HG02623 (cell line): ENCODE measurements around the gene CELA2B.

Experiments used
- ATAC-seq: cut with Tn5 transposase; IDR thresholded peaks from one replicate; pipeline ENCODE4 v1.9.1; 2021; ENCODE audit warnings: moderate library complexity; ENCODE audit not compliant: unreplicated experiment

The CELA2B gene

GRCh38 chr1:15524021-15524282 is 48.0 kb downstream of the CELA2B start, which contains the start of gene CASP9:
CASP9 (minus strand) TSS chr1:15524215; CDS start chr1:15524200, 15 bp downstream.
- ATAC-seq, result peak; percentile 4

- peak; percentile 37 for ATAC-seq
These were observed 48.6 kb downstream of the CELA2B start for GRCh38 chr1:15524283-15525049.

- peak; percentile 22 for ATAC-seq
These were observed 49.4 kb downstream of the CELA2B start for GRCh38 chr1:15525050-15526020.

GRCh38 chr1:15526021-15526489 is 50.2 kb downstream of the CELA2B start:
- no peak for ATAC-seq

GRCh38 chr1:15526490-15527339 is 50.8 kb downstream of the CELA2B start, which contains the start of gene DNAJC16:
DNAJC16 (plus strand) TSS chr1:15526848; CDS start chr1:15529106, 2,258 bp downstream.
- ATAC-seq, result peak; percentile 39

- no peak for ATAC-seq
These were observed 55.1 kb downstream of the CELA2B start for GRCh38 chr1:15531003-15531402.

GRCh38 chr1:15531682-15532081 is 55.8 kb downstream of the CELA2B start:
- no peak for ATAC-seq

- ATAC-seq, result no peak
These were observed 62.9 kb downstream of the CELA2B start for GRCh38 chr1:15538771-15539170.

- no peak for ATAC-seq
These were observed 64.3 kb downstream of the CELA2B start for GRCh38 chr1:15540186-15540585.
